Sciatic nerve (tissue), 2 donors: Measurements from ENCODE around the gene RIMKLB. TPM values are rescaled to one million over a fixed set of nuclear protein-coding genes. Genes with fewer than 3 reads are reported as not detected.
"Not testable (repeated sequence)": the region's sequence is repeated elsewhere in the genome, so short reads cannot be mapped to it uniquely, and the experiment has no call there.

Experiments used
- ATAC-seq: fragments of 200-7000 bp; cut with Tn5 transposase; one replicate; pipeline ENCODE4 v1.9.1; 2020; ENCODE audit warnings: mild to moderate bottlenecking, moderate library complexity
- DNase-seq: peaks from one replicate; pipeline ENCODE4 v3.0.0-alpha.2; 2020; ENCODE audit warnings: low spot score
- intact Hi-C: fragments of 100-400 bp; cut with DNase I; formaldehyde crosslinking; loops from one replicate; pipeline ENCODE4 v1.14.2; 2022
- total RNA-seq: library from RNA; stranded (reverse); fragmentation: NEBNext Ultra II Directional; extraction: Animal tissue kit (Norgen Biotek cat#: 25700); gene quantifications from one replicate; pipeline ENCODE4 v1.2.1, GENCODE V29; 2021
- donor health status: DM: no; HTN: no; CAD: no.
- donor health status: DM: no; HTN: no; CAD: no.

RIMKLB gene
- total RNA-seq, 1 donor from 2014 or later, result 79.8 TPM

GRCh38 chr12:8760076-8760475, 62.3 kb downstream of the RIMKLB start:
- ATAC-seq, intact Hi-C loops, DNase-seq: not testable (repeated sequence)

GRCh38 chr12:8762701-8763100, 64.9 kb downstream of the RIMKLB start:
- DNase-seq, ATAC-seq, intact Hi-C loops: not testable (repeated sequence)

- intact Hi-C loops, DNase-seq, ATAC-seq: not testable (repeated sequence)
Observed at GRCh38 chr12:8766121-8766520, 68.3 kb downstream of the RIMKLB start.

- no peak for ATAC-seq
- no peak for DNase-seq
- intact Hi-C loops, result no loop called here
Observed at GRCh38 chr12:8770499-8770898, 72.7 kb downstream of the RIMKLB start.

- intact Hi-C loops, result no loop called here
- ATAC-seq (no peak), DNase-seq (no peak)
Observed at GRCh38 chr12:8771072-8771471, 73.3 kb downstream of the RIMKLB start.

GRCh38 chr12:8773461-8773860, 75.7 kb downstream of the RIMKLB start:
- intact Hi-C loops, result no loop called here
- no peak for DNase-seq
- peak; percentile 68 for ATAC-seq

- DNase-seq (no peak), ATAC-seq (no peak)
- intact Hi-C loops, result no loop called here
Observed at GRCh38 chr12:8779281-8779680, 81.5 kb downstream of the RIMKLB start.

- DNase-seq, result no peak
- ATAC-seq, result no peak
- intact Hi-C loops, result no loop called here
Observed at GRCh38 chr12:8779862-8780261, 82.1 kb downstream of the RIMKLB start.

GRCh38 chr12:8780389-8780788, 82.6 kb downstream of the RIMKLB start:
- intact Hi-C loops, result no loop called here
- no peak for ATAC-seq
- no peak for DNase-seq

GRCh38 chr12:8781381-8782127, 83.8 kb downstream of the RIMKLB start:
- intact Hi-C loops, result no loop called here
- DNase-seq, result no peak
- no peak for ATAC-seq

GRCh38 chr12:8784290-8784888, 86.6 kb downstream of the RIMKLB start:
- ATAC-seq (no peak), DNase-seq (no peak)
- intact Hi-C loops, result no loop called here

- intact Hi-C loops, result no loop called here
- DNase-seq, result no peak
- ATAC-seq, result no peak
Observed at GRCh38 chr12:8785499-8785898, 87.7 kb downstream of the RIMKLB start.

- intact Hi-C loops, DNase-seq, ATAC-seq: not testable (repeated sequence)
Observed at GRCh38 chr12:8787206-8787605, 89.4 kb downstream of the RIMKLB start.

GRCh38 chr12:8788706-8789105, 90.9 kb downstream of the RIMKLB start:
- intact Hi-C loops, ATAC-seq: not testable (repeated sequence)

GRCh38 chr12:8789341-8790013, 91.7 kb downstream of the RIMKLB start:
- DNase-seq, intact Hi-C loops, ATAC-seq: not testable (repeated sequence)

More at GRCh38 chr12:8788706-8789105, 90.9 kb downstream of the RIMKLB start:
- not testable (repeated sequence) for DNase-seq

GRCh38 chr12:8793226-8793625, 95.4 kb downstream of the RIMKLB start:
- intact Hi-C loops, DNase-seq, ATAC-seq: not testable (repeated sequence)

GRCh38 chr12:8794611-8795010, 96.8 kb downstream of the RIMKLB start:
- DNase-seq, intact Hi-C loops, ATAC-seq: not testable (repeated sequence)

- ATAC-seq (no peak), DNase-seq (no peak)
- intact Hi-C loops, result no loop called here
Observed at GRCh38 chr12:8796831-8797626, 99.2 kb downstream of the RIMKLB start.

- intact Hi-C loops, DNase-seq, ATAC-seq: not testable (repeated sequence)
Observed at GRCh38 chr12:8801213-8801612, 103.4 kb downstream of the RIMKLB start.
